ENCODE measurements around the gene SYTL3.
A peak's percentile ranks its signal among the peaks of the same experiment; 100 is the strongest.

SYTL3 gene

GRCh38 chr6:158735009-158735408 is 85.2 kb downstream of the SYTL3 start:
- DNase-seq = no peak
- intact Hi-C loops (cut with DNase I) = no loop called here

DNA sequence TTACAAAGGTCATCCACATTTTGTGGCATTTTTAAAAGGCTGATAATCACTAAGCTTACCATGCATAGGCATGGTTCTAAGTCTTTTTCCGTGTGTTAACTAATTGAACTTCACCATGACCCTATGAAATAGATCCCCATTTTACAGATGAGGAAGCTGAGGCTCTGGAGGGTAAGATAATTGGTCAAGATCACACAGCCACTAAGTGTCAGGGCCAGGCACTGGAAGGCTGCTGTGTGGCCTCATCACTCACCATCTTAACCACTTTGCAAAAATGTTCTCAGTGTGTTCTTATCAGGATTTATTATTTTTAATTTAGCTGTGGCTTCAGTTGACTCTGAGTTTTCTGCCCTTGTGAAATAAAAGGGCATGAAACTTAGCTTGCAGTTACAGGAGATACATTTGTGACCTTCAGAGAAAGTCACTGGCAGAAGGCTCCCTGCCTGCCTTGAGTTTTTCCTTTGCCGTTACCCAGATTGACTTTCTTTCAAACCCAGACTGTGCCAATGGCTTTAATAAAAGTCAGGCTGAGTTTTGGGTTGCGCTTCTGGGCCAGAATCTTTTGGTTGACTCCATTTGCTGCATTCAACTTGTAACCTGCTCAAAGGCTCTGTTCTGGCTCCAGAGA is 87.3 kb downstream of the SYTL3 start:
- no peak for DNase-seq
- intact Hi-C loops (cut with DNase I) = no loop called here

- DNase-seq = no peak
- intact Hi-C loops (cut with DNase I) = no loop called here
Measured at GRCh38 chr6:158737710-158738615, 88.1 kb downstream of the SYTL3 start.

DNA sequence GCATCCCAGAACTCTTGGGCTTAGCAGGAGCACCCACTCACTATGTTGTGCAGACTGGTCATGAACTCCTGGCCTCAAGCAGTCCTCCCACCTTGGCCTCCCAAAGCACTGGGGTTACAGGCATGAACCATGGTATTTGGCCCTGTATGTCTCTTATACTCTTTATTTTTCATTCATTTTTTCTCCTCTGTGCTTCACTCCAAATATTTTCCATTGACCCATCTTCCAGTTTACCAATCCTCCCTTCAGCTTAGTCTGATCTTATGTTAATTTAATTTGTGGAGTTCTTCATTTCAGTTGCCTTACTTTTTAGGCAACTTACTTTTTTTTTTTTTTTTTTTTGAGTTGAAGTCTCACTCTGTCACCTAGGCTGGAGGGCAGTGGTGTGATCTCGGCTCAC is 89.8 kb downstream of the SYTL3 start:
- intact Hi-C loops (cut with DNase I) = no loop called here

DNA sequence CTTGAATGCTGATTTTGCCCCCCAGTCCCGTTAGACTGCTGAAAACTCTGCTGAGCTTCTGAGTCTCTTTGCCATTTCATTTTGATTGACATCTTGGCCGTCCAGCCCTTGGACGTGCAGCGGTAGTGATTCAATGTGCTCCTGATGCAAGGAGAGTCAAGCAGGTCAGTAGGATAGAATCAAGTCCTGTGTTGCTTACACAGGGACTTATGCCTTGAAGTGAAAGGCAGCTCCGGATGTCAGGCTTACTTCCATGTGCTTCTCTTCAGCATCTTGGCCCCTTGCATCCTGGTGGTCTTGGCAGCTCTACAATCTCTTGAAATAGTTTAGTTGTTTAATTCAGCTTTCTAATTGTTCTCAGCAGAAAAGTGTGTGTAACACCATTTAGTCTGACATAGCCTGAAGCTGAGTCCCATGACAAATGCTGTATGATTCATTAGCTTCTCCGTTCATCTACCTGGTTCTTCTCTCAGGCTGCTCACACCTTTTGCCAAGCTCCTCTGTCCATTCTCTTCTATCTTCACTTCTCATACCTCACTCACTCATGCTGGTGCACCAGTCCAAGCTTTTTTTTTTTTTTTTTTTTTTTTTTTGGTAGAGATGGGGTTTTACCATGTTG is 93.3 kb downstream of the SYTL3 start:
- no peak for DNase-seq
- intact Hi-C loops (cut with DNase I) = no loop called here

More for the DNA sequence above, 89.8 kb downstream of the SYTL3 start:
- DNase-seq = no peak

GRCh38 chr6:158744986-158745430 is 95.2 kb downstream of the SYTL3 start:
- no peak for DNase-seq
- intact Hi-C loops (cut with DNase I) = no loop called here

DNA sequence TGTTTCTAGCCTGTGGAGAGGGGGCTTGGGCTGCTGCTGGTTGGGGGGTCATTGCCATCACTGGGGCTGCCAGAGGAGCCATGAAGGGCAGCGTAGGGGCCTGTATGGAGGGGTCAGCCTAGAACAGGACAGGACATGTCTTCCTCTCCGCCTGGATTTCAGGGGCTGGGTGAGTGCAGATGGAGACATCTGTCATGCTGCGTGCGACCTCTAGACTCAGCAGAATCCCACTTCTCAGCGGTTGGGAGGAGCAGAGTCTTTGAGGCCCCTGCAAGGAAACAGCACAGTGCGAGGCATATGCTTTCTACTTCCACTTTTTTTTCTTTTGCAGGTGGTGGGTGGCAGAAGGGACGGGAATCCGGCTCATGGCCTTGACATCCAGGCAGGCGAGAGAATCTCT is 101.4 kb downstream of the SYTL3 start:
- intact Hi-C loops (cut with DNase I) = no loop called here
- DNase-seq = peak in 1 of 42 donors; percentile 18

GRCh38 chr6:158751921-158752320 is 102.1 kb downstream of the SYTL3 start:
- intact Hi-C loops (cut with DNase I) = no loop called here
- DNase-seq = peak in 1 of 42 donors; percentile 32

DNA sequence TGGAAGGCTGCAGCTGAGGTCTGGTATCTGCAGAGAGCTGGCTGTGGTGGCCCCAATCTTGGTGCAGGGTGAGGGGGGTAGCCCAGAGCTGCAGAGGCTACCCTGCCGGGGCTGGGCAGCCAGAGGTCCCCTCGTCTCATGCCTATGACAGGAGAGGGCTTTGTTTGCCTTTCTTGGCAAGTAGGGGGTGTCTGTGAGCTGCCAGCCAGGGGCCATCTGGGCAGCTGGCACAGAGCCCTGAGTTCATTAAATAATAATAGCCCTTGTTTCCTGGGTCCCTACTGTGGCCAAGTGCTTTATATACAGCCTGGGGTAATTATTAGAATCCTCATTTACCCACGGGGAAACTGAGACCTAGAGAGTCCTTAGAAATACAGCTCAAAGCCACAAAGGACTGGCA is 102.8 kb downstream of the SYTL3 start:
- peak; percentile 58 to 96 (median 89) for DNase-seq
- intact Hi-C loops (cut with DNase I) = no loop called here

- intact Hi-C loops (cut with DNase I) = no loop called here
- peak in 1 of 42 donors; percentile 27 for DNase-seq
Measured at GRCh38 chr6:158753811-158754210, 104.0 kb downstream of the SYTL3 start.

GRCh38 chr6:158754738-158755137 is 104.9 kb downstream of the SYTL3 start:
- intact Hi-C loops (cut with DNase I) = no loop called here
- DNase-seq = peak in 1 of 42 donors; percentile 11

DNA sequence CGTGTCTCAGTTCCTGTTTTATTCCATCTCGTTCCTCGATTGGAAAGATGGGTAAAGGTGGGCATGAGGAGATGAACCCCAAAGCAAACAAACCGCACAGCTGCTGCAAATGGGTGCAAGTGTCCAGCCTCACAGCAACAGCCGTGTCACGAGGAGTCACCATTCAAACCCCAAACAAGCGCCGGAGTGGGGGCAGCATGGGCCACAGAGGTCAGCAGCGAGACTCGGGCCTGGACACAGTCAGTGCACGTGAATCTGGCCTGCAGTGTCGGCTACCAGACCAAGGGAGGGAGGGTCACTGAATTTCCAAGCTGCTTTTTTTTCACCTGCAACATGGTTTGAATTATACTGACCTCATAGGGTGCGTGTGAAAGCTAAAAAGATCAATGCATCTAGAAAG is 105.8 kb downstream of the SYTL3 start:
- DNase-seq = peak in 1 of 42 donors; percentile 16
- intact Hi-C loops (cut with DNase I) = no loop called here

DNA sequence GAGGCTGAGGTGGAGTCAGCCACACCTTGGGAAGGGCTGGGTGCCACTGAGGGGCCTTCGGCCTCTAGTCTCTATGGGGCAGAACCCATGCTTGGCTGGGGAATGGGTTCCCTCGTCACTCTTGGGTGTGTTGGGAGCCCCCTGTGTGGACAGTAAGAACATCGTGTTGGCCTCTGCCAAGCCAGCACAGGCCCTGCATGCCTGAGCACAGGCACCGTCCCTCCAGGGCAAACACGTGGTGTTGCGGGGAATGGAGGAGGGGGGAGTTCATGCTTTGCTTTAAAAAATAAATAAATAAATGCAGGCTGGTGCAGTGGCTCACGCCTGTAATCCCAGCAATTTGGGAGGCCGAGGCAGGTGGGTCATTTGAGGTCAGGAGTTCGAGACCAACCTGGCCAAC is 106.3 kb downstream of the SYTL3 start:
- intact Hi-C loops (cut with DNase I) = no loop called here
- DNase-seq = no peak

- DNase-seq = no peak
- intact Hi-C loops (cut with DNase I) = no loop called here
Measured at GRCh38 chr6:158756977-158757752, 107.3 kb downstream of the SYTL3 start.

GRCh38 chr6:158757753-158758090 is 107.9 kb downstream of the SYTL3 start:
- intact Hi-C loops (cut with DNase I) = no loop called here
- DNase-seq = peak in 1 of 42 donors; percentile 18

GRCh38 chr6:158758451-158758860 is 108.6 kb downstream of the SYTL3 start:
- intact Hi-C loops (cut with DNase I) = no loop called here
- peak in 1 of 42 donors; percentile 31 for DNase-seq

GRCh38 chr6:158758941-158759479 is 109.2 kb downstream of the SYTL3 start:
- intact Hi-C loops (cut with DNase I) = no loop called here
- DNase-seq = peak in 1 of 42 donors; percentile 20

- DNase-seq = peak in 1 of 42 donors; percentile 31
- intact Hi-C loops (cut with DNase I) = no loop called here
Measured at GRCh38 chr6:158759966-158760617, 110.2 kb downstream of the SYTL3 start.
